ENCODE data around the gene PRPF19.

Gene PRPF19

GRCh38 chr11:60855726-60856633, 50.4 kb downstream of the PRPF19 start, which contains the start of gene PTGDR2:
PTGDR2 (minus strand) TSS chr11:60855950; CDS start chr11:60853722, 2,228 bp downstream.
- no peak for DNase-seq

- DNase-seq = no peak
Measured at GRCh38 chr11:60854847-60855725, 51.3 kb downstream of the PRPF19 start.

- no peak for DNase-seq
Measured at GRCh38 chr11:60854140-60854846, 52.1 kb downstream of the PRPF19 start.

GRCh38 chr11:60852982-60853950, 53.1 kb downstream of the PRPF19 start:
- DNase-seq = no peak

- no peak for DNase-seq
Measured at GRCh38 chr11:60852117-60852981, 54.0 kb downstream of the PRPF19 start.

GRCh38 chr11:60851327-60852104, 54.9 kb downstream of the PRPF19 start:
- no peak for DNase-seq

- DNase-seq = no peak
Measured at GRCh38 chr11:60849641-60850520, 56.5 kb downstream of the PRPF19 start.

- DNase-seq = no peak
Measured at GRCh38 chr11:60848714-60849151, 57.7 kb downstream of the PRPF19 start.

- DNase-seq = no peak
Measured at GRCh38 chr11:60847896-60848295, 58.5 kb downstream of the PRPF19 start.

- DNase-seq = no peak
Measured at GRCh38 chr11:60847281-60847680, 59.1 kb downstream of the PRPF19 start.

GRCh38 chr11:60845338-60845737, 61.0 kb downstream of the PRPF19 start:
- DNase-seq = no peak

GRCh38 chr11:60844870-60845221, 61.5 kb downstream of the PRPF19 start:
- no peak for DNase-seq

GRCh38 chr11:60844045-60844869, 62.1 kb downstream of the PRPF19 start:
- DNase-seq = no peak

GRCh38 chr11:60842668-60843600, 63.5 kb downstream of the PRPF19 start:
- DNase-seq = no peak

GRCh38 chr11:60841797-60842667, 64.4 kb downstream of the PRPF19 start, which contains the start of gene CCDC86:
CCDC86 (plus strand) TSS chr11:60842113; CDS start chr11:60842125, 12 bp downstream.
- peak; percentile 98 for DNase-seq
